Thyroid gland (tissue), 4 donors: ENCODE results near the gene TMEM221. TPM values are rescaled to one million over a fixed set of nuclear protein-coding genes. Genes with fewer than 3 reads are reported as not detected.

Source experiments
- DNase-seq, 2 donors: peaks; one replicate each; pipeline ENCODE4 v3.0.0-alpha.2; 2019
- H3K27ac ChIP-seq, 3 donors: fragments of 200-600 bp; sonication (generic); 1 replicate in 2 of 3; 2 replicates in 1 of 3; pipeline ENCODE4 v1.5.1; 2016 to 2019; ENCODE audit warnings: mild to moderate bottlenecking in 1 of 3, moderate library complexity in 1 of 3
- H3K27me3 ChIP-seq: fragments of 200-600 bp; sonication (generic); one replicate; pipeline ENCODE4 v1.5.1; 2019
- H3K36me3 ChIP-seq, 2 donors: fragments of 200-600 bp; sonication (generic); one replicate each; pipeline ENCODE4 v1.5.1; 2016 to 2019
- H3K4me1 ChIP-seq, 2 donors: fragments of 200-600 bp; sonication (generic); one replicate each; pipeline ENCODE4 v1.5.1; 2017 to 2019
- H3K4me3 ChIP-seq, 3 donors: fragments of 200-600 bp; sonication (generic); replicated peaks in 1 of 3; 1 replicate in 2 of 3; 2 replicates in 1 of 3; pipeline ENCODE4 v1.5.1; 2016; ENCODE audit warnings: mild to moderate bottlenecking in 1 of 3
- H3K9me3 ChIP-seq: fragments of 200-600 bp; sonication (generic); one replicate; pipeline ENCODE4 v1.5.1; 2017
- POLR2A ChIP-seq, 2 donors: fragments of 450-650 bp; IDR thresholded peaks; one replicate each; pipeline ENCODE4 v1.6.1; 2017; ENCODE audit warnings: antibody characterized with exemption in 2 of 2, mild to moderate bottlenecking in 2 of 2, moderate library complexity in 1 of 2
- WGBS, 2 donors: methylation state at CpG; one replicate each; pipeline ENCODE4 v1.1.5; 2017; 5-methylcytosine and 5-hydroxymethylcytosine counted together
- intact Hi-C: fragments of 100-400 bp; cut with DNase I; formaldehyde crosslinking; loops from one replicate; pipeline ENCODE4 v1.15.1; 2023
- total RNA-seq, 4 donors: library from RNA; depleted of rRNA; stranded (reverse); fragments of >200 nt; gene quantifications; one replicate each; pipeline ENCODE4 v1.2.3, GENCODE V29; 2016
- TF ChIP-seq, protein P1 (sequence below), 6 experiments: fragments of 200-600 bp in 3 of 6; fragments of 450-650 bp in 3 of 6; sonication (generic) in 3 of 6; IDR thresholded peaks; one replicate each; pipeline ENCODE4 v1.5.1; 2016 to 2019; ENCODE audit warnings: antibody characterized with exemption in 6 of 6, mild to moderate bottlenecking in 2 of 6, inconsistent platforms in 1 of 6, moderate library complexity in 1 of 6

Gene TMEM221
- total RNA-seq, 4 donors from 2014 or later, result 0.56 TPM; not detected in 3

DNA sequence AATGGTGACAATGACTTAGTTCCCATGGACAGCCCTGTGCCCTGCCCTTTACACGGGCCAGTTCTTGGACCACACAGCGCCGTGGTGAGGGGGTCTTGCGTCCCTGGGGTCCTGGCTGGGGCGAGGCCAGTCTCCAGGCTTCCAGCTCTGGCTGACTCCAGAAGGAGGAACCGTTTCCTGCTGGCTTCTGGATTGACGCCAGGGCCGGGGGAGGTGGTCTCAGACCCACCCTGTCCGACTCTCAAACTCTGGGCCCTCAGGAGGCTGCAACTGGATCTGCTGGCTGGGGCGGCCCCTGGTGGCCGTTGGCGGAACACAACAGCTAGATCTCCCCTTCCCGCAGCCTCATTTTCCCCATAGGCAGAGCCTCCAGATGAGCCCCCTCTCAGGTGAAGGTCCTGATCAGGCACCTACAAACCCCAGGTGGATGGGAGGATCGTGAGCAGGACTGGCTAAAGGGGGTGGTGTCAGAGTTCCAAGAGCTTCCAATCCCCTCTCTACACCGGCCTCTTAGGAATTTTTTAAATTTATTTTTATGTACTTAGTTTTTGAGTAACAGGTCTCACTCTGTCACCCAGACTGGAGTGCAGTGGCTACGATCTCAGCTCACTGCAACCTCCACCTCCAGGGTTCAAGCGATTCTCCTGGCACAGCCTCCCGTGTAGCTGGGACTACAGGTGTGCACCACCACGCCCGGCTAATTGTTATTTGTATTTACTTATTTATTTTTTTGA is 62.4 kb downstream of the TMEM221 start:
- no peak overlapping the region for H3K27ac ChIP-seq
- H3K36me3 ChIP-seq, result no peaks in the 10 kb centered on the region
- WGBS, 2 donors, result 36% methylated on average over 14 to 19 of the region's 20 CpGs
- no peaks in the 10 kb centered on the region for H3K9me3 ChIP-seq
- H3K4me1 ChIP-seq, result peaks cover 0 to 9% of the 10 kb centered on the region in 2 donors
- intact Hi-C loops, result loop anchor here (5.0 kb wide), 2 partner anchors 39 to 94 kb away; no protein-coding TSS in a partner anchor
- peak; percentile 43 to 49 for DNase-seq
- no peaks in the 10 kb centered on the region for H3K27me3 ChIP-seq
- TF ChIP-seq, protein P1, sequence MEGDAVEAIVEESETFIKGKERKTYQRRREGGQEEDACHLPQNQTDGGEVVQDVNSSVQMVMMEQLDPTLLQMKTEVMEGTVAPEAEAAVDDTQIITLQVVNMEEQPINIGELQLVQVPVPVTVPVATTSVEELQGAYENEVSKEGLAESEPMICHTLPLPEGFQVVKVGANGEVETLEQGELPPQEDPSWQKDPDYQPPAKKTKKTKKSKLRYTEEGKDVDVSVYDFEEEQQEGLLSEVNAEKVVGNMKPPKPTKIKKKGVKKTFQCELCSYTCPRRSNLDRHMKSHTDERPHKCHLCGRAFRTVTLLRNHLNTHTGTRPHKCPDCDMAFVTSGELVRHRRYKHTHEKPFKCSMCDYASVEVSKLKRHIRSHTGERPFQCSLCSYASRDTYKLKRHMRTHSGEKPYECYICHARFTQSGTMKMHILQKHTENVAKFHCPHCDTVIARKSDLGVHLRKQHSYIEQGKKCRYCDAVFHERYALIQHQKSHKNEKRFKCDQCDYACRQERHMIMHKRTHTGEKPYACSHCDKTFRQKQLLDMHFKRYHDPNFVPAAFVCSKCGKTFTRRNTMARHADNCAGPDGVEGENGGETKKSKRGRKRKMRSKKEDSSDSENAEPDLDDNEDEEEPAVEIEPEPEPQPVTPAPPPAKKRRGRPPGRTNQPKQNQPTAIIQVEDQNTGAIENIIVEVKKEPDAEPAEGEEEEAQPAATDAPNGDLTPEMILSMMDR (IDR thresholded peaks at IDR 0.05), result peak; percentile 68 to 91 (median 78)
- no peak for TF ChIP-seq POLR2A (IDR thresholded peaks at IDR 0.05)
- no peak overlapping the region for H3K4me3 ChIP-seq

Other genes starting within 250 kb of the TMEM221 start
- gene USE1, start 233.3 kb downstream of the TMEM221 start, total RNA-seq, result 10 to 100 TPM; 21.4 to 36.0 (median 27.4) TPM
- gene OCEL1, start 222.4 kb downstream of the TMEM221 start, total RNA-seq, result 10 to 100 TPM in 3 of 4 donors, 1 to 10 TPM in 1; 9.7 to 33.5 (median 21.8) TPM
- gene NR2F6, start 202.7 kb downstream of the TMEM221 start, total RNA-seq, result 100 to 1,000 TPM in 2 of 4 donors, 10 to 100 TPM in 2; 66.0 to 117 (median 97.9) TPM
- gene USHBP1, start 183.9 kb downstream of the TMEM221 start, total RNA-seq, result 10 to 100 TPM in 3 of 4 donors, 1 to 10 TPM in 1; 8.9 to 24.3 (median 11.1) TPM
- 10 to 100 TPM; 49.6 to 87.5 (median 71.1) TPM for gene BABAM1, start 181.2 kb downstream of the TMEM221 start, total RNA-seq
- under 1 TPM; 0.11 to 0.40 (median 0.27) TPM for gene ANKLE1, start 166.8 kb downstream of the TMEM221 start, total RNA-seq
- 10 to 100 TPM; 14.4 to 31.2 (median 23.3) TPM for gene ABHD8, start 145.2 kb downstream of the TMEM221 start, total RNA-seq
- gene MRPL34, start 142.8 kb downstream of the TMEM221 start, total RNA-seq, result 100 to 1,000 TPM in 3 of 4 donors, 10 to 100 TPM in 1; 95.8 to 311 (median 149) TPM
- gene DDA1, start 139.1 kb downstream of the TMEM221 start, total RNA-seq, result 10 to 100 TPM; 14.5 to 40.4 (median 20.1) TPM
- 10 to 100 TPM in 1 of 4 donors, 1 to 10 TPM in 3; 5.0 to 10.9 (median 5.9) TPM for gene ANO8, start 113.8 kb downstream of the TMEM221 start, total RNA-seq
- 10 to 100 TPM; 17.7 to 21.8 (median 19.6) TPM for gene GTPBP3, start 111.1 kb downstream of the TMEM221 start, total RNA-seq
- gene PLVAP, start 71.3 kb downstream of the TMEM221 start, total RNA-seq, result 100 to 1,000 TPM; 103 to 322 (median 174) TPM
- not detected for gene CCDC194, start 54.5 kb downstream of the TMEM221 start, total RNA-seq
- gene BST2, start 43.0 kb downstream of the TMEM221 start, total RNA-seq, result 10 to 100 TPM; 14.1 to 83.0 (median 24.7) TPM
- gene MVB12A, start 28.6 kb downstream of the TMEM221 start, total RNA-seq, result 100 to 1,000 TPM in 1 of 4 donors, 10 to 100 TPM in 3; 51.5 to 146 (median 68.3) TPM
- not detected for gene NXNL1, start 12.3 kb upstream of the TMEM221 start, total RNA-seq
- 10 to 100 TPM; 25.3 to 40.7 (median 28.1) TPM for gene SLC27A1, start 21.9 kb upstream of the TMEM221 start, total RNA-seq
- 100 to 1,000 TPM in 2 of 4 donors, 10 to 100 TPM in 2; 71.5 to 138 (median 97.7) TPM for gene PGLS, start 63.0 kb upstream of the TMEM221 start, total RNA-seq
- 10 to 100 TPM; 19.3 to 35.9 (median 33.0) TPM for gene COLGALT1, start 107.0 kb upstream of the TMEM221 start, total RNA-seq
- gene UNC13A, start 239.7 kb upstream of the TMEM221 start, total RNA-seq, result 1 to 10 TPM in 1 of 4 donors, under 1 TPM in 3; under 0.01 to 2.7 (median 0.21) TPM